WTC11 (cell line): ENCODE results near the gene COL27A1. TPM values are rescaled to one million over a fixed set of nuclear protein-coding genes. Genes with fewer than 3 reads are reported as not detected.

Experiments
- ATAC-seq: fragments of 200-7000 bp; cut with Tn5 transposase; 2 replicates; pipeline ENCODE4 v1.10.0; 2021; ENCODE audit warnings: mild to moderate bottlenecking, moderate library complexity
- CTCF ChIA-PET: fragments of 300-600 bp; sonication (Branson Sonifier 250); formaldehyde crosslinking; loops from one replicate; lab custom pipeline; 2021; ENCODE audit warnings: antibody characterized with exemption; lab: Charles Lee
- POLR2A ChIA-PET: fragments of 350-600 bp; sonication (Branson Sonifier 250); formaldehyde crosslinking; loops from one replicate; lab custom pipeline; 2021; ENCODE audit warnings: antibody characterized with exemption; lab: Charles Lee
- DNase-seq: peaks from one replicate; pipeline ENCODE4 v3.0.0; 2021; ENCODE audit warnings: low spot score
- H3K27ac Mint-ChIP-seq: 2 replicates; pipeline ENCODE4 v1.8.0; 2021; ENCODE audit warnings: mixed read lengths
- H3K27me3 Mint-ChIP-seq: 2 replicates; pipeline ENCODE4 v1.8.0; 2021; ENCODE audit warnings: low read depth, mild to moderate bottlenecking, moderate library complexity, mixed read lengths
- H3K36me3 Mint-ChIP-seq: 2 replicates; pipeline ENCODE4 v1.8.0; 2021; ENCODE audit warnings: mixed read lengths
- H3K4me1 Mint-ChIP-seq: 2 replicates; pipeline ENCODE4 v1.8.0; 2022; ENCODE audit warnings: mixed read lengths
- H3K4me3 Mint-ChIP-seq: 2 replicates; pipeline ENCODE4 v1.8.0; 2021; ENCODE audit warnings: mild to moderate bottlenecking, moderate library complexity, mixed read lengths
- H3K9me3 Mint-ChIP-seq: 2 replicates; pipeline ENCODE4 v1.8.0; 2021; ENCODE audit warnings: mixed read lengths
- ARID4B ChIP-seq: sonication (generic); formaldehyde crosslinking; IDR thresholded peaks from 2 replicates; pipeline ENCODE4 v1.8.0; 2023; ENCODE audit warnings: missing genetic modification reagents, mild to moderate bottlenecking, borderline replicate concordance
- ATF3 ChIP-seq: sonication (generic); formaldehyde crosslinking; conservative IDR thresholded peaks from 2 replicates; pipeline ENCODE4 v1.8.1; 2022; ENCODE audit warnings: mild to moderate bottlenecking, missing genetic modification reagents
- CREM ChIP-seq: sonication (generic); formaldehyde crosslinking; IDR thresholded peaks from 2 replicates; pipeline ENCODE4 v1.8.1; 2022; ENCODE audit warnings: mild to moderate bottlenecking, missing genetic modification reagents, moderate library complexity
- GRHL2 ChIP-seq: fragments of 250-450 bp; sonication (Bioruptor Pico); IDR thresholded peaks from 2 replicates; pipeline ENCODE4 v1.8.0; 2022; ENCODE audit warnings: mild to moderate bottlenecking, moderate library complexity; ENCODE audit not compliant: insufficient replicate concordance, severe bottlenecking
- SOX15 ChIP-seq: fragments of 250-450 bp; sonication (Bioruptor Pico); IDR thresholded peaks from 2 replicates; pipeline ENCODE4 v1.9.0; 2021; ENCODE audit warnings: mild to moderate bottlenecking
- ZMAT4 ChIP-seq: fragments of 250-450 bp; sonication (Bioruptor Pico); IDR thresholded peaks from 2 replicates; pipeline ENCODE4 v1.9.0; 2021; ENCODE audit warnings: mild to moderate bottlenecking
- ZNF532 ChIP-seq: fragments of 250-450 bp; sonication (Bioruptor Pico); IDR thresholded peaks from 2 replicates; pipeline ENCODE4 v1.9.0; 2021; ENCODE audit warnings: mild to moderate bottlenecking, borderline replicate concordance
- total RNA-seq: library from RNA; stranded (reverse); gene quantifications from 3 replicates; pipeline ENCODE4 v1.2.3, GENCODE V29; 2021
- TF ChIP-seq, protein P1 (sequence below): sonication (generic); formaldehyde crosslinking; IDR thresholded peaks from 2 replicates; pipeline ENCODE4 v1.8.1; 2022; ENCODE audit warnings: mild to moderate bottlenecking, moderate library complexity, missing genetic modification reagents
- TF ChIP-seq, protein P2 (sequence below): sonication (generic); formaldehyde crosslinking; IDR thresholded peaks from 2 replicates; pipeline ENCODE4 v1.8.0; 2022; ENCODE audit warnings: mild to moderate bottlenecking, missing genetic modification reagents
- TF ChIP-seq, protein P3 (sequence below): sonication (generic); formaldehyde crosslinking; IDR thresholded peaks from 2 replicates; pipeline ENCODE4 v1.8.0; 2022; ENCODE audit warnings: missing genetic modification reagents

Gene COL27A1
- total RNA-seq, 1 experiment from 2014 or later: 47.5 TPM

DNA sequence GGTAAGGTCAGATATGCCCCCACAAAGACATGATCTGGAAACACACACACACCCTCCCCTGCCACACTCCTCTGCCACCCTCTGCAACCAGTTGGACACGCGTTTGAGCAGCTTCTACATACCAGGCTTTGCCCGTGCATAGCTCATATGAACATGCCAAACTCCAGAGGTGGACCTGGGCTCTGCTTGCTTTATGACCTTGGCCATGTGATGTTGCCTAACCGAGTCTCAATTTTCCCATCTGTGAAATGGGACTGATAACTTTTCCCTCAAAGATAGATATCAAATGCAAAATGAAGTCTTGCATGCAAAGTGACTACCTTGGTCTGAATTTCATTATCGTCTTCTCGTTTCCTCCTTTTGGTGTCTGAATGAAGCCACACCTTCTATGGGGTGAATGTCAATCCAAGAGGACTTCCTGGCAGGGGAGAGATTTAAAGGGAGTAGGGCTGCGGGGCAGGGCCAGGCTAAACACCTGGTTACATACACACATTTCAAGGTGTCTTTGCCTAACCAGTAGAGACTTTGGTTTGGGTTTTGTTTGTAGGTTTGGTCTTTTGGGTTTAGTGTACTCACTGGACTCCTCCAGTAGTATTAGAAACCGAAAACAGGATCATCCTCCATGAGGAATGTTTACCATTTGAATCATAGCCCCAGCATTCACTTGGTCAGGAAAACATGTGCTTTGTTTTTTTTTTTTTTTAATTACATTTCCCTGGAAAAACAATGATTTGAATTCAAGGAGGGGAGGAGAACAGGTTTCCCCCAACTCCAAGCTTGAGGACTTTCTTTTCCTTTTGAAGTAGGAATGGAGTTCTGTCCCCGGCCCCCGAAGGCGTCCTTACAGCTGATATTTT, 63.2 kb downstream of the COL27A1 start:
- H3K36me3 Mint-ChIP-seq: peaks cover under 1% of the 10 kb centered on the region; the same call in 1 of the 2 replicates
- TF ChIP-seq, protein P1, sequence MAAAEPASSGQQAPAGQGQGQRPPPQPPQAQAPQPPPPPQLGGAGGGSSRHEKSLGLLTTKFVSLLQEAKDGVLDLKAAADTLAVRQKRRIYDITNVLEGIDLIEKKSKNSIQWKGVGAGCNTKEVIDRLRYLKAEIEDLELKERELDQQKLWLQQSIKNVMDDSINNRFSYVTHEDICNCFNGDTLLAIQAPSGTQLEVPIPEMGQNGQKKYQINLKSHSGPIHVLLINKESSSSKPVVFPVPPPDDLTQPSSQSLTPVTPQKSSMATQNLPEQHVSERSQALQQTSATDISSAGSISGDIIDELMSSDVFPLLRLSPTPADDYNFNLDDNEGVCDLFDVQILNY: no peak
- TF ChIP-seq ZMAT4 (CRISPR knock-in tag) (no peak), ATF3 (no peak), CREM (CRISPR knock-in tag) (no peak), GRHL2 (CRISPR knock-in tag) (no peak), SOX15 (no peak), ARID4B (no peak), ZNF532 (CRISPR knock-in tag) (no peak)
- TF ChIP-seq, protein P2, sequence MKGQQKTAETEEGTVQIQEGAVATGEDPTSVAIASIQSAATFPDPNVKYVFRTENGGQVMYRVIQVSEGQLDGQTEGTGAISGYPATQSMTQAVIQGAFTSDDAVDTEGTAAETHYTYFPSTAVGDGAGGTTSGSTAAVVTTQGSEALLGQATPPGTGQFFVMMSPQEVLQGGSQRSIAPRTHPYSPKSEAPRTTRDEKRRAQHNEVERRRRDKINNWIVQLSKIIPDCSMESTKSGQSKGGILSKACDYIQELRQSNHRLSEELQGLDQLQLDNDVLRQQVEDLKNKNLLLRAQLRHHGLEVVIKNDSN (CRISPR knock-in tag): no peak
- TF ChIP-seq, protein P3, sequence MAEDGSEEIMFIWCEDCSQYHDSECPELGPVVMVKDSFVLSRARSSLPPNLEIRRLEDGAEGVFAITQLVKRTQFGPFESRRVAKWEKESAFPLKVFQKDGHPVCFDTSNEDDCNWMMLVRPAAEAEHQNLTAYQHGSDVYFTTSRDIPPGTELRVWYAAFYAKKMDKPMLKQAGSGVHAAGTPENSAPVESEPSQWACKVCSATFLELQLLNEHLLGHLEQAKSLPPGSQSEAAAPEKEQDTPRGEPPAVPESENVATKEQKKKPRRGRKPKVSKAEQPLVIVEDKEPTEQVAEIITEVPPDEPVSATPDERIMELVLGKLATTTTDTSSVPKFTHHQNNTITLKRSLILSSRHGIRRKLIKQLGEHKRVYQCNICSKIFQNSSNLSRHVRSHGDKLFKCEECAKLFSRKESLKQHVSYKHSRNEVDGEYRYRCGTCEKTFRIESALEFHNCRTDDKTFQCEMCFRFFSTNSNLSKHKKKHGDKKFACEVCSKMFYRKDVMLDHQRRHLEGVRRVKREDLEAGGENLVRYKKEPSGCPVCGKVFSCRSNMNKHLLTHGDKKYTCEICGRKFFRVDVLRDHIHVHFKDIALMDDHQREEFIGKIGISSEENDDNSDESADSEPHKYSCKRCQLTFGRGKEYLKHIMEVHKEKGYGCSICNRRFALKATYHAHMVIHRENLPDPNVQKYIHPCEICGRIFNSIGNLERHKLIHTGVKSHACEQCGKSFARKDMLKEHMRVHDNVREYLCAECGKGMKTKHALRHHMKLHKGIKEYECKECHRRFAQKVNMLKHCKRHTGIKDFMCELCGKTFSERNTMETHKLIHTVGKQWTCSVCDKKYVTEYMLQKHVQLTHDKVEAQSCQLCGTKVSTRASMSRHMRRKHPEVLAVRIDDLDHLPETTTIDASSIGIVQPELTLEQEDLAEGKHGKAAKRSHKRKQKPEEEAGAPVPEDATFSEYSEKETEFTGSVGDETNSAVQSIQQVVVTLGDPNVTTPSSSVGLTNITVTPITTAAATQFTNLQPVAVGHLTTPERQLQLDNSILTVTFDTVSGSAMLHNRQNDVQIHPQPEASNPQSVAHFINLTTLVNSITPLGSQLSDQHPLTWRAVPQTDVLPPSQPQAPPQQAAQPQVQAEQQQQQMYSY (CRISPR knock-in tag): no peak
- TF ChIP-seq, all 79 proteins: peak for 0
- POLR2A ChIA-PET: no interaction called here
- no peaks in the 10 kb centered on the region; the same call in 1 of the 2 replicates for H3K4me1 Mint-ChIP-seq
- CTCF ChIA-PET: interaction anchor here (0.9 to 2.2 kb wide), 4 partner anchors 64 to 135 kb away, joined by 3 to 11 read pairs (median 4); partner anchors contain the start of gene COL27A1
- no peaks in the 10 kb centered on the region for H3K27me3 Mint-ChIP-seq
- ATAC-seq: no peak
- DNase-seq: no peak
- no peak overlapping the region for H3K4me3 Mint-ChIP-seq
- H3K27ac Mint-ChIP-seq: 0 out of 2 replicates have a peak overlapping the region, but pooled peaks have one; percentile 50
- H3K9me3 Mint-ChIP-seq: no peaks in the 10 kb centered on the region
